Tibial nerve (tissue), 3 donors: Measurements from ENCODE around the gene CALML3.

Experiments
- CTCF ChIP-seq, 5 experiments: fragments of 200-600 bp in 3 of 5; fragments of 450-650 bp in 2 of 5; sonication (generic) in 3 of 5; IDR thresholded peaks; one replicate each; pipeline ENCODE4 v1.5.1; 2016 to 2019; ENCODE audit warnings: antibody characterized with exemption in 5 of 5, mild to moderate bottlenecking in 3 of 5, moderate library complexity in 2 of 5
- POLR2A ChIP-seq, 2 donors: fragments of 450-650 bp; IDR thresholded peaks; one replicate each; pipeline ENCODE4 v1.6.1; 2017; ENCODE audit warnings: antibody characterized with exemption in 2 of 2, mild to moderate bottlenecking in 2 of 2, moderate library complexity in 2 of 2

GRCh38 chr10:5510281-5511072, 14.3 kb upstream of the CALML3 start:
- TF ChIP-seq CTCF (IDR thresholded peaks at IDR 0.05) (no peak), POLR2A (IDR thresholded peaks at IDR 0.05) (no peak)
